ENCODE data around the gene EDN3.

The EDN3 gene

GRCh38 chr20:59371431-59371830 is 71.0 kb downstream of the EDN3 start:
- no peak for DNase-seq

DNA sequence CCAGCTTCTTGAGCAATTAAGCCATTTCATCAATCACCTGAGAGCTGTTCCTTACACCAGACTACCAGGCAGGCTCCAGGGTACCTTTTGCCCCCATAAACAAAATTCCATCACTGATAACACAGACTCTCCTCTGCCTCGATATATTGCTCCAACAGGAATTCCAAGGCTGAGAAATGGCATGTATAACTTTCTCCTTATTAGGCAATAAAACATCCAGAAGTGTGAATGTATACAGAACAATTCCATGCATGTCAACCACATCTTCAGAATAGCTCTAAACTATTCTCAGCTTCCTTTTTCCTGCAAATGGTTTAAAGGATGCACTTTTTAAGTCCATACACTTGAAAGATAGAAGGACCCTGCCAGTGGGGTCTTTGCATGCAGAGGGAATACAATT is 73.8 kb downstream of the EDN3 start:
- no peak for DNase-seq

DNA sequence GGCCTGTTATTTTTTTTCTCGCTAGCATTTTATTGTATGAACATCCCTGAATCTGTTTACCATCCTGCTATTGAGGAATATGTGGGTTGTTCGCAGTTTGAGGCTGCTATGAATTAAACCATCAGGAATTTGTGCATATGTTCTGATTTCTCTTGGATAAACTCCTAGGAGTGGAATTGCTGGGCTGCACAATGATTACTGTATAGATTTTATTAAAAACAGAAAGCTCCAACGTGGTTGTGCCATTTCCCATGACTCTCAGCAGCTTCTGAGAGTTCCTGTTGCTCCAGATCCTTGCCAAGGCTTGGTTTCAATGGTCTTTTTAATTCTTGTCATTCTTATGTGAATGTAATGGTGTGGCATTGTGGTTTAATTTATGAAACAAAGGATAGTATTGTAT is 75.1 kb downstream of the EDN3 start:
- no peak for DNase-seq

Measured in SHP77 treated with DMSO at 0.1 percent for 48 hours (cell line).